SK-N-SH (cell line): ENCODE measurements around the gene CREB5. TPM values are rescaled to one million over a fixed set of nuclear protein-coding genes. Genes with fewer than 3 reads are reported as not detected.
A peak's percentile ranks its signal among the peaks of the same experiment; 100 is the strongest.

Experiments
- CTCF ChIA-PET: fragments of 300-600, 350-600 bp; formaldehyde crosslinking; extraction: SDS; loops from one replicate; lab custom pipeline; 2021; lab: Yijun Ruan, JAX
- POLR2A ChIA-PET: fragments of 350-600 bp; sonication (Branson Sonifier 250); formaldehyde crosslinking; extraction: SDS; loops from one replicate; lab custom pipeline; 2020; ENCODE audit warnings: antibody characterized with exemption, inconsistent platforms; lab: Yijun Ruan, JAX
- DNase-seq: peaks from one replicate; pipeline ENCODE4 v3.0.0; 2012
- H2AFZ ChIP-seq: fragments of 200-600 bp; sonication (generic); 2 replicates; pipeline ENCODE4 v1.8.1; 2016; ENCODE audit warnings: antibody characterized with exemption, mild to moderate bottlenecking, low read depth
- H3F3A ChIP-seq: fragments of 200-600 bp; sonication (generic); replicated peaks from 2 replicates; pipeline ENCODE3; 2016; ENCODE audit warnings: antibody characterized with exemption, mild to moderate bottlenecking; ENCODE audit not compliant: insufficient read depth
- H3K27ac ChIP-seq, 2 experiments: fragments of 200-500 bp in 1 of 2; fragments of 200-600 bp in 1 of 2; sonication (Bioruptor generic) in 1 of 2; sonication (generic), shearing (Covaris generic) in 1 of 2; 2 replicates each; pipeline versions ENCODE4 v1.5.1 to v1.6.1; 2014 to 2016; ENCODE audit warnings: low read depth in 2 of 2, inconsistent platforms in 1 of 2, low read length in 1 of 2, mild to moderate bottlenecking in 1 of 2, mixed read lengths in 1 of 2
- H3K27me3 ChIP-seq: fragments of 200-600 bp; sonication (generic), shearing (Covaris generic); 2 replicates; pipeline ENCODE4 v1.6.1; 2016; ENCODE audit warnings: mixed run types; ENCODE audit not compliant: insufficient read depth
- H3K36me3 ChIP-seq, 2 experiments: fragments of 200-500 bp in 1 of 2; fragments of 200-600 bp in 1 of 2; sonication (Bioruptor generic) in 1 of 2; sonication (generic) in 1 of 2; replicated peaks in 1 of 2; 2 replicates each; pipeline versions ENCODE3 to v1.5.1; 2014 to 2016; ENCODE audit warnings: low read length in 1 of 2, mild to moderate bottlenecking in 1 of 2; ENCODE audit not compliant: insufficient read depth in 2 of 2, control insufficient read depth in 1 of 2
- H3K4me1 ChIP-seq, 2 experiments: fragments of 200-500 bp in 1 of 2; fragments of 200-600 bp in 1 of 2; sonication (Bioruptor generic) in 1 of 2; sonication (generic), shearing (Covaris generic) in 1 of 2; 2 replicates each; pipeline versions ENCODE4 v1.5.1 to v1.6.1; 2014 to 2016; ENCODE audit warnings: low read depth in 1 of 2, low read length in 1 of 2, mixed run types in 1 of 2; ENCODE audit not compliant: insufficient read depth in 2 of 2, control insufficient read depth in 1 of 2
- H3K4me2 ChIP-seq: fragments of 200-600 bp; sonication (generic), shearing (Covaris generic); 2 replicates; pipeline ENCODE4 v1.6.1; 2017; ENCODE audit warnings: mixed run types
- H3K4me3 ChIP-seq, 2 experiments: fragments of 200-500 bp in 1 of 2; fragments of 200-600 bp in 1 of 2; sonication (Bioruptor generic) in 1 of 2; sonication (generic), shearing (Covaris generic) in 1 of 2; 2 replicates each; pipeline versions ENCODE4 v1.5.1 to v1.8.1; 2014 to 2016; ENCODE audit warnings: low read depth in 2 of 2, inconsistent platforms in 1 of 2, low read length in 1 of 2, mild to moderate bottlenecking in 1 of 2, mixed read lengths in 1 of 2, moderate library complexity in 1 of 2
- H3K79me2 ChIP-seq: fragments of 200-600 bp; sonication (generic); 2 replicates; pipeline ENCODE4 v1.8.1; 2017; ENCODE audit warnings: mild to moderate bottlenecking; ENCODE audit not compliant: insufficient read depth
- H3K9ac ChIP-seq: fragments of 200-600 bp; sonication (generic); 2 replicates; pipeline ENCODE4 v1.6.1; 2017; ENCODE audit warnings: mixed run types
- H3K9me2 ChIP-seq: fragments of 200-600 bp; sonication (generic); 2 replicates; pipeline ENCODE4 v1.6.1; 2017; ENCODE audit warnings: mixed run types
- H3K9me3 ChIP-seq: fragments of 200-600 bp; sonication (generic); 2 replicates; pipeline ENCODE4 v1.6.1; 2017; ENCODE audit warnings: mixed run types, mild to moderate bottlenecking, moderate library complexity
- H4K20me1 ChIP-seq: fragments of 200-600 bp; sonication (generic); 2 replicates; pipeline ENCODE4 v1.6.1; 2017; ENCODE audit warnings: mild to moderate bottlenecking, mixed run types; ENCODE audit not compliant: insufficient read depth
- EP300 ChIP-seq, 2 experiments: IDR thresholded peaks; 2 replicates each; pipeline versions ENCODE4 v1.4.0 to v1.6.1; 2012; ENCODE audit warnings: borderline replicate concordance in 1 of 2, low read depth in 1 of 2, low read length in 1 of 2
- FOSL2 ChIP-seq: IDR thresholded peaks from 2 replicates; pipeline ENCODE4 v1.4.0; 2012; ENCODE audit warnings: low read depth, mild to moderate bottlenecking, moderate library complexity, borderline replicate concordance
- GABPA ChIP-seq: IDR thresholded peaks from 2 replicates; pipeline ENCODE4 v1.4.0; 2012; ENCODE audit warnings: low read depth, mild to moderate bottlenecking
- GATA2 ChIP-seq: sonication (generic); formaldehyde crosslinking; IDR thresholded peaks from 2 replicates; pipeline ENCODE4 v1.5.0; 2020; ENCODE audit warnings: mild to moderate bottlenecking, missing genetic modification reagents
- IRF3 ChIP-seq: fragments of 150-350 bp; IDR thresholded peaks from 2 replicates; pipeline ENCODE4 v1.6.1; 2016; ENCODE audit warnings: mild to moderate bottlenecking, low read depth, low read length
- JUND ChIP-seq: IDR thresholded peaks from 2 replicates; pipeline ENCODE4 v1.4.0; 2012
- MEF2A ChIP-seq: IDR thresholded peaks from 2 replicates; pipeline ENCODE4 v1.4.0; 2012; ENCODE audit warnings: low read depth, borderline replicate concordance
- MXI1 ChIP-seq: IDR thresholded peaks from 2 replicates; pipeline ENCODE4 v1.6.1; 2012; ENCODE audit warnings: mild to moderate bottlenecking, low read depth, low read length, improper control_type of control experiment
- NFIC ChIP-seq: IDR thresholded peaks from 2 replicates; pipeline ENCODE4 v1.4.0; 2012; ENCODE audit warnings: borderline replicate concordance
- PBX3 ChIP-seq: IDR thresholded peaks from 2 replicates; pipeline ENCODE4; 2012
- POLR2AphosphoS5 ChIP-seq: IDR thresholded peaks from 2 replicates; pipeline ENCODE4 v1.6.1; 2012; ENCODE audit warnings: low read depth, low read length
- RAD21 ChIP-seq: IDR thresholded peaks from 2 replicates; pipeline ENCODE4 v1.6.1; 2012; ENCODE audit warnings: mild to moderate bottlenecking, low read length
- RCOR1 ChIP-seq: fragments of 150-350 bp; IDR thresholded peaks from 2 replicates; pipeline ENCODE4 v1.6.1; 2017; ENCODE audit warnings: antibody characterized with exemption, low read length
- RXRA ChIP-seq: IDR thresholded peaks from 2 replicates; pipeline ENCODE4 v1.4.0; 2012; ENCODE audit warnings: low read depth, mild to moderate bottlenecking, borderline replicate concordance
- SMC3 ChIP-seq: IDR thresholded peaks from 2 replicates; pipeline ENCODE4 v1.6.1; 2012; ENCODE audit warnings: low read depth, low read length, improper control_type of control experiment
- TAF1 ChIP-seq: IDR thresholded peaks from 2 replicates; pipeline ENCODE4 v1.6.1; 2012; ENCODE audit warnings: low read depth, mild to moderate bottlenecking, low read length, moderate library complexity, borderline replicate concordance
- TEAD4 ChIP-seq: IDR thresholded peaks from 2 replicates; pipeline ENCODE4 v1.4.0; 2012; ENCODE audit warnings: mild to moderate bottlenecking, borderline replicate concordance; ENCODE audit not compliant: insufficient read depth
- USF1 ChIP-seq: IDR thresholded peaks from 2 replicates; pipeline ENCODE4 v1.4.0; 2012; ENCODE audit warnings: low read depth, borderline replicate concordance
- YY1 ChIP-seq: IDR thresholded peaks from 2 replicates; pipeline ENCODE4 v1.4.0; 2012; ENCODE audit warnings: low read depth, mild to moderate bottlenecking
- WGBS: methylation state at CpG from one replicate; pipeline ENCODE4 v1.1.6; 2017; ENCODE audit warnings: low lambda C conversion rate; 5-methylcytosine and 5-hydroxymethylcytosine counted together
- polyA plus RNA-seq, 3 experiments: library from polyadenylated mRNA; depleted of rRNA; stranded (reverse); fragments of >200 nt; gene quantifications; 2 replicates each; pipeline ENCODE4 v1.2.3, GENCODE V29; 2012
- TF ChIP-seq, protein P1 (sequence below): fragments of 200-600 bp; sonication (generic); IDR thresholded peaks from 2 replicates; pipeline ENCODE4 v1.6.1; 2017; ENCODE audit warnings: antibody characterized with exemption, mild to moderate bottlenecking, moderate library complexity
- TF ChIP-seq, protein P2 (sequence below): IDR thresholded peaks from 2 replicates; pipeline ENCODE4 v1.4.0; 2012; ENCODE audit warnings: low read depth, borderline replicate concordance

CREB5 gene
- polyA plus RNA-seq, 1 of the 3 experiments (the other 2 are of a cell fraction): 19.3 TPM

DNA sequence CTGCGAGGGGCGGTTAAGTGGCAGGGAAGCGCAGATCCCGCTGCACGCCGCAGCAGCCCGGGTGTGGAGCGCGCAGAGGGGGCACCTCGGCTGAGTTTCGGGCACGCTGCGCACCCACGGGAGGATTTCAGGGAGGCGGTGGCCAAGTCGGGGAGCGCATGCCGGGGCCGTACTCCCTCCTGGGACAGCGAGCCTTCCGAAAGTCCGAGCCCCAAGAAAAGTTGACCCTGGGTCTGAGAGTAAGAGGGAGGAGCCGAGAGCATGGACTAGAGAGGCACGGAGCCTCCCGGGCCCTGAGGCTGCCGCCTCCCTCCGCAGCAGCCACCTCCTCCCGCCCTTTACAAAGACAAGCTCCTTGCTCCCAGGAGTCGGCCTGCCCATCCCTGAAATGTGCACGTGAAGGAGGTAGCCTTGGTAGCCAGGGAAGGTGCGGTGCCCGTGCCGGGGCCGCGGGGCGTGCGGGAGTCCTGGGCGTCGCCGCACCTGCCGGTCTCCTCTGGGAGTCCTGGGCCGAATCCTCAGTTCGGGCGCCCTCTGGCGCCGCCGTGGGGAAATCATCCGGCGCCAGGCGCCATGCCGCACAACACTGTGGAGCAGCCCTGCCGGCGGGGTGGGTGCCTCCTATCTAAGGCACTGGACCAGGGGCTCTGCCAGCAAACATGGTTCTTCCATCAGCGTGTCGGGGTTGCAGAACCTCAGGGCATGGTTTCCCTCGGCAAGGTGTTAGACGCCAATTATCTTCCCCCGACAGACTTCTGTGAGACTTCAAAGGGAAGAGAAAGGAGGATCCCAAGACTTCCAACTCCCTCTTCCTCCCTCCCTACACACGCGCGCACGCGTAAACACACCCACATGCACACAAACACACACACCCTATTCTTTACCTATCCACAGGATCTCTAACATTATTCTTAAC, 441.8 kb downstream of the CREB5 start:
- no peak overlapping the region for H3K9ac ChIP-seq
- H3K4me1 ChIP-seq: peaks cover 4 to 9% of the 10 kb centered on the region in 2 experiments; a peak in 2 of 4 replicates
- no peaks in the 10 kb centered on the region for H4K20me1 ChIP-seq
- CTCF ChIA-PET: interaction anchor here (0.6 to 3.6 kb wide), 88 partner anchors 8 to 598 kb away, joined by 3 to 47 read pairs (median 4); no protein-coding TSS in a partner anchor
- H3K4me3 ChIP-seq: peak overlapping the region; percentile 58 to 64
- POLR2A ChIA-PET: no interaction called here
- no peaks in the 10 kb centered on the region for H3K9me2 ChIP-seq
- no peaks in the 10 kb centered on the region for H3K79me2 ChIP-seq
- peak overlapping the region; percentile 83 for H3K4me2 ChIP-seq
- peaks cover 27% of the 10 kb centered on the region; the same call in 1 of the 2 replicates for H3K27me3 ChIP-seq
- H3K9me3 ChIP-seq: no peaks in the 10 kb centered on the region
- peaks cover 18% of the 10 kb centered on the region for H3F3A ChIP-seq
- no peaks in the 10 kb centered on the region for H3K36me3 ChIP-seq
- no peak overlapping the region for H3K27ac ChIP-seq
- H2AFZ ChIP-seq: peak overlapping the region; percentile 66
- 22% methylated on average over 24 of the region's 63 CpGs for WGBS
- peak; percentile 96 for DNase-seq
- peak; percentile 30; the same call in 1 of the 2 replicates for TF ChIP-seq TAF1
- TF ChIP-seq, protein P1, sequence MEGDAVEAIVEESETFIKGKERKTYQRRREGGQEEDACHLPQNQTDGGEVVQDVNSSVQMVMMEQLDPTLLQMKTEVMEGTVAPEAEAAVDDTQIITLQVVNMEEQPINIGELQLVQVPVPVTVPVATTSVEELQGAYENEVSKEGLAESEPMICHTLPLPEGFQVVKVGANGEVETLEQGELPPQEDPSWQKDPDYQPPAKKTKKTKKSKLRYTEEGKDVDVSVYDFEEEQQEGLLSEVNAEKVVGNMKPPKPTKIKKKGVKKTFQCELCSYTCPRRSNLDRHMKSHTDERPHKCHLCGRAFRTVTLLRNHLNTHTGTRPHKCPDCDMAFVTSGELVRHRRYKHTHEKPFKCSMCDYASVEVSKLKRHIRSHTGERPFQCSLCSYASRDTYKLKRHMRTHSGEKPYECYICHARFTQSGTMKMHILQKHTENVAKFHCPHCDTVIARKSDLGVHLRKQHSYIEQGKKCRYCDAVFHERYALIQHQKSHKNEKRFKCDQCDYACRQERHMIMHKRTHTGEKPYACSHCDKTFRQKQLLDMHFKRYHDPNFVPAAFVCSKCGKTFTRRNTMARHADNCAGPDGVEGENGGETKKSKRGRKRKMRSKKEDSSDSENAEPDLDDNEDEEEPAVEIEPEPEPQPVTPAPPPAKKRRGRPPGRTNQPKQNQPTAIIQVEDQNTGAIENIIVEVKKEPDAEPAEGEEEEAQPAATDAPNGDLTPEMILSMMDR: peak; percentile 97
- 0 out of 2 replicates have a peak, but pooled peaks have one; percentile 66 for TF ChIP-seq MXI1
- TF ChIP-seq MEF2A: no peak
- no peak for TF ChIP-seq PBX3
- no peak for TF ChIP-seq GATA2 (CRISPR knock-in tag)
- no peak; the same call in 1 of the 2 replicates for TF ChIP-seq RXRA
- no peak for TF ChIP-seq TEAD4
- no peak for TF ChIP-seq USF1
- no peak for TF ChIP-seq POLR2AphosphoS5
- TF ChIP-seq YY1: peak; percentile 65; the same call in 1 of the 2 replicates
- TF ChIP-seq IRF3: no peak
- TF ChIP-seq SMC3: peak; percentile 96
- no peak for TF ChIP-seq EP300 (IDR thresholded peaks at IDR 0.05; ENCODE audit: borderline replicate concordance in 1 of 2, low read depth in 1 of 2, low read length in 1 of 2)
- no peak for TF ChIP-seq GABPA
- peak; percentile 95 for TF ChIP-seq RAD21
- no peak for TF ChIP-seq JUND
- no peak for TF ChIP-seq RCOR1
- no peak for TF ChIP-seq FOSL2
- TF ChIP-seq, protein P2, sequence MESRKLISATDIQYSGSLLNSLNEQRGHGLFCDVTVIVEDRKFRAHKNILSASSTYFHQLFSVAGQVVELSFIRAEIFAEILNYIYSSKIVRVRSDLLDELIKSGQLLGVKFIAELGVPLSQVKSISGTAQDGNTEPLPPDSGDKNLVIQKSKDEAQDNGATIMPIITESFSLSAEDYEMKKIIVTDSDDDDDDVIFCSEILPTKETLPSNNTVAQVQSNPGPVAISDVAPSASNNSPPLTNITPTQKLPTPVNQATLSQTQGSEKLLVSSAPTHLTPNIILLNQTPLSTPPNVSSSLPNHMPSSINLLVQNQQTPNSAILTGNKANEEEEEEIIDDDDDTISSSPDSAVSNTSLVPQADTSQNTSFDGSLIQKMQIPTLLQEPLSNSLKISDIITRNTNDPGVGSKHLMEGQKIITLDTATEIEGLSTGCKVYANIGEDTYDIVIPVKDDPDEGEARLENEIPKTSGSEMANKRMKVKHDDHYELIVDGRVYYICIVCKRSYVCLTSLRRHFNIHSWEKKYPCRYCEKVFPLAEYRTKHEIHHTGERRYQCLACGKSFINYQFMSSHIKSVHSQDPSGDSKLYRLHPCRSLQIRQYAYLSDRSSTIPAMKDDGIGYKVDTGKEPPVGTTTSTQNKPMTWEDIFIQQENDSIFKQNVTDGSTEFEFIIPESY: no peak
- no peak for TF ChIP-seq NFIC
